ENCODE data around the gene PLPP7.
A peak's percentile ranks its signal among the peaks of the same experiment; 100 is the strongest.

The PLPP7 gene

DNA sequence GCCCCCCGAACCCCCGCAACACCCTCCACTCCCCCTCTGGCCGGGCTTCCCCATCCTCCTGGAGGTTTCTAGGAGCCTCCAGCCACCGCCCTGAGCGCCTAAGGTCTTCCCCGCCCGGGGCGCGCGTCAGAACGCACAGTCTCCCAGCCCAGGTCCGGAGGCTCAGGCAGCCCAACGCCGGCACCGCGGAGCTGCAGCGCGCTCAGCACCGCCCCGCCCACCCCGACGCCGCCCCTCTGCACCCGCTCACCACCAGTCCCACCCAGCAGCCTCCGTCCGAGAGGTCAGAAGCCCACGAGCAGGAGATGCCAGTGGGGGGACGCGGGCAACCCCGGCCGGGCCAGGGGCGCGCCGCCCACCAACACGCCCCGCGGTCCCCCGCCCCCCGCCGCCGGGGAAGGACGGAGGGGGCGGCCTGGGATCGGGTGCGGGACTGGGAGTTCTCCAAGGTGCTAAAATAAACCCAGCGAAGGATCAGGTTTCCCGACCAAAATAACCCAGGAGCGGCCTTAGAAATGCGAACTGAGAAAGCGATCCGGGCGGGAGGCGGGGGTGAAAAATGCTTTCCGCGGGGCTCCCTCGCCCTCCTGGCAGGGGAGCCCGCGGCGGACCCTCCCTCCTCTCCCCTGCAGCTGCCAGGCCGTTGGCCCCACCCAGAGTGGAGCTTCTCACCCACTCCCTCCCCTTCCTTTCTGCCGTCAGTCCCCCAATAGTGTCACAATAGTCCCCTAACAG lies 6.7 kb upstream of the PLPP7 start:
- peak; percentile 62 for DNase-seq

DNA sequence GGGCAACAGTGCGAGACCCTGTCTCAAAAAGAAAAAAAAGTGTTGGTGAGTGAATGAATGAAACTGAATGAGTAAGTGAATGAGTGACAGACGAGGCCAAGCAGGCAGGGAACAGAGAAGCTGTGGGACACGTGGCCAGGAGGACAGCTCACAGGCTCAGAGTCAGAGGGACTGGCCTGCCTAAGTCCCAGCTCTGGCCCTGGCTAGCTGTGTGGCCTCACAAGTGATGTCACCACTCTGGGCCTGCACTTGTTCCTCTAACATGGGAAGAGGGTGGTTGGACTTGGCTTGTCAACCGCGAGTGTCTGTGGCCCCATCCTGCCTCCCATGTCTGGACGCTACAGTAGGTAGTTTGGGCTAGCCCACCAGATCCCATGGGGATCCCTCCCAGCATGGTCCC lies 4.7 kb upstream of the PLPP7 start:
- no peak for DNase-seq

DNA sequence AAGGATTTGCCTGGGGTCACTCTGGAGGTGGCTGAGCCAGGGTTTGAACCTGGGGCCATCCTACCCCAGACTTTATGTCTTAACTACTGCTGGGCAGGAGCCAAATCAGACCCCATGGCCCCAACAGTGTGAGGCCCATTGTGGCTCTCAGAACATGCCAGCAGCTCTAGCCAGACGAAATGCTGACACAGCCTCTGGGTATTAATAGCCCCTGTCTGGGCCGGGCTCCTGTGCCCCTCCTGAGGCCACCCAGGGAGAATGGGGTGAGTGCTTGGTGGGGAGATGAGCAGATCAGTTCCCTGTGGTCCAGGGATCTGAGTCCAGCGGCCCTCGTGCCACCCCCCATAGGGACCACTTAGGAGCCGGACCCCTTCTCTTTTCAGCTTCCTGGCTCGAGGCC lies 2.2 kb upstream of the PLPP7 start:
- no peak for DNase-seq

DNA sequence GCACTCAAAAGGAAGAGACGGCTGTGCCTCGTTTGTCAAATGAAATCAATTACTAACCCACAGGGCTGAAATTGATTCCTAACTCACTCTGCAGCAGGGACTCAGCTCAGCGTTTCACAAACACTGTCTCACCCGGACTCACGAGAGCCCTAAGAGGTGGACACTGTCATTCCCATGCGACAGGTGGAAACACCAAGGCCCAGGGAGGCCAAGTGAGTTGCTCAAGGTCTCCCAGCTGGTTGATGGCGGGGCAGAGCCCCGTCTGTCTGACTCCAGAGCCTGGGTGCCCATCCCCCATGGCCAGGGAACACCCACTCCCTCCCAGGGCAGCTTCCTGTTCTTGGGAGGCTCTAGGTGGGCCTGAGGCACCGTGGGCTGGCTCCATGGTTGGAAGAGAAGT lies 1.3 kb upstream of the PLPP7 start:
- DNase-seq: no peak

DNA sequence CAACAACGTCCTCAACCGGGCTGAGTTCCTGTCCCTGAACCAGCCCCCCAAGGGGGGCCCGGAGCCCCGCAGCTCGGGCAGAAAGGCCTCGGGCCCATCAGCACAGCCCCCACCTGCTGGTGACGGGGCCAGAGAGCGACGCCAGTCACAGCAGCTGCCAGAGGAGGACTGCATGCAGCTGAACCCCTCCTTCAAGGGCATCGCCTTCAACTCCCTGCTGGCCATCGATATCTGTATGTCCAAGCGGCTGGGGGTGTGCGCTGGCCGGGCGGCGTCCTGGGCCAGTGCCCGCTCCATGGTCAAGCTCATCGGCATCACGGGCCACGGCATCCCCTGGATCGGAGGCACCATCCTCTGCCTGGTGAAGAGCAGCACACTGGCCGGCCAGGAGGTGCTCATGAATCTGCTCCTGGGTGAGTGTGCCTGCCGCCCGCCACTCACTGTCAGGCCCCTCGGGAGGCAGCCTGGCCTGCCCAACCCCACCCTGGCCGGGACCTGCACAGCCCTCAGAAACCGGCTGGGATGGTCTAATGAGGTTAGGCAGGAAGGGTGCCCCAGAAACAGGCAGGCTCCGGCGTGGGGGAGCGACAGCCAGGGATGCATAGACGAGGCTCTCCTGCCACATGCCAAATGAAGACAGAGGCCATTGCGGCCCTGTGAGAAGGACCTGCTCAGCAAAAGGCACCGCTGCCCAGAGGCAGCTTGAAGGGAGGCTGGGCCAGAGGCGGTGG lies 678 bp downstream of the PLPP7 start:
- no peak for DNase-seq

DNA sequence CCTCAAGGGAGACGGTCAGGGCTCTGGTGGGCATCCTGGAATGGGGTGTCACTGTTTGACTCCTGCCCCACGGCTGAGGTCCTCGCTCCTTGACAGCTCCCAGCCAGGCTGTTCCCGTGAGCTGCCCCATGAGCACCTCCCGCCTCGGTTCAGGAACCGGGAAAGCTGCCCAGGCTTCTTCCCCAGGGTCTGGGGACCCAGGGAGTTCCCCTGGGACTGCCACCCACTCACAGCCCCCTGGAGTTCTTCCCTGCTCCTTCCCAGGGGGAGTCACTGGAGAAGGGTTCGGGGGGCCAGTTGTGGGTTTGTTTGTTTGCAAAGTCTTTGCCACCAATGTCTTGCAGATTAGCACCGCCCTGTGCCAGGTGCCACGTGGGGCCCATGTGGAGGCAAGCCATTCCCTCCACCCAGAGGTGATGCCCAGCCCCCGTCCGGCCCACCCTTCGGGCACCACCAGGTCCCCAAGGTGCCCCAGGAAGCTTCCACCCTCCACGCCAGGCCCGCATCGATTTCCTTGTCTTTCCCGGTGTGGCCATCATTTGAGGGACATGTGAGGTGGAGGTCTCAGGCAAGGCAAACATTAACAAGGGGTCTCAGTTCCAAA lies 1.3 kb downstream of the PLPP7 start:
- no peak for DNase-seq

DNA sequence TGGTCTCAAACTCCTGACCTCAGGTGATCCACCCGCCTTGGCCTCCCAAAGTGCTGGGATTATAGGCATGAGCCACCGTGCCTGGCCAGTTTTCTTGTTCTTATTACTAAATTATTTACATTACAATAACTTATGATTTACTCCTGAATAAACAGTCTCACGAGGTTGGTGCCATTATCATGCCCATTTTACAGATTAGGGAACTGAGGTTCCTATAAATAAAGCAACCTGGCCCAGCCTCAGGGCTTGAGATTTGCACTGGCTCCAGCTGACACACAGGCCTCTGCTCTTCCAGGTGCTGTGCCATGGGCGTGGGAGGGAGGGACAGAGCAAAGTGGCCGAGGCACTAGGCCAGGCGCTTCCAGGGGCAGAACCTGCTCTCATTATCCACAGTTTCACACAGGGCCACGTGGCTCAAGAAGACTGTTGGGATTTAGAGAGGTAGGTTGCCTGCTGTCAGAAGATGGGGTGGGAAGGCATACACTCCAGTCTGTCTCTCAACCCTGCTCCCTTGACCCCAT lies 2.3 kb downstream of the PLPP7 start:
- DNase-seq: no peak

DNA sequence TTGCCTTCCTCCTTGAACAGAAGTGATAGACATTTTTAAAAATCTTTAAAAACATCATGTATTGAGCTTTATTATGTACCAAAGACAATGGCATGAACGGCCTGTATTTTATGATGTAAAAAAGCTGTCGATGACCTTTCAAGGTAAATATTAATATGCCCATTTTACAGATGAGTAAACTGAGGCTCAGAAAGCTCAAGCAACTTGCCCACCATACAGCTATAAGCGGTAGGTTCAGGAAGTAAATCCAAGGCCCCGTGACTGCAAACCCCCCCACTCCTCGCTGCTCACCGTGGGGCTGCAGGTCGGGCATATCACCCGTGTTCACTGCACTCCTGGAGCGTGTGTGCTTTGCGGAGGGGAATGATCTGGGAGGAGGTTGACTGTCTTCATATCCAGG lies 3.4 kb downstream of the PLPP7 start:
- no peak for DNase-seq

DNA sequence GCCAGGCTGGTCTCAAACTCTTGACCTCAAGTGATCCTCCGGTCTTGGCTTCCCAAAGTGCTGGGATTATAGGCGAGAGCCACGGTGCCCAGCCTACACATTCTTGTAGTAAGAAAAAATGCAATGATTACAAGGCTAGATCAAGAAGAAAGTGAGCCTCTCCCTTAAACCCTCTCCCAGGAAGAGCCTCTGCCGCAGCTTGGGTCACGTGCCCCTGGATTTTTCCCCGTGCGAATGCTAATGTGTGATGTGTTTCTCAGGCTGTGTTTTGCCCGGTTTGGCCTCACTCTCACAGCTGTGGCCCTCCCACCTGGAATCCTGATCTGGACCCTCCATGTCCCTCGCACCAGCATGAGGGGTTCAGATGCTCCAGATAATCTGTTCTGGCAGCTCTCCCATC lies 6.9 kb downstream of the PLPP7 start:
- DNase-seq: no peak

DNA sequence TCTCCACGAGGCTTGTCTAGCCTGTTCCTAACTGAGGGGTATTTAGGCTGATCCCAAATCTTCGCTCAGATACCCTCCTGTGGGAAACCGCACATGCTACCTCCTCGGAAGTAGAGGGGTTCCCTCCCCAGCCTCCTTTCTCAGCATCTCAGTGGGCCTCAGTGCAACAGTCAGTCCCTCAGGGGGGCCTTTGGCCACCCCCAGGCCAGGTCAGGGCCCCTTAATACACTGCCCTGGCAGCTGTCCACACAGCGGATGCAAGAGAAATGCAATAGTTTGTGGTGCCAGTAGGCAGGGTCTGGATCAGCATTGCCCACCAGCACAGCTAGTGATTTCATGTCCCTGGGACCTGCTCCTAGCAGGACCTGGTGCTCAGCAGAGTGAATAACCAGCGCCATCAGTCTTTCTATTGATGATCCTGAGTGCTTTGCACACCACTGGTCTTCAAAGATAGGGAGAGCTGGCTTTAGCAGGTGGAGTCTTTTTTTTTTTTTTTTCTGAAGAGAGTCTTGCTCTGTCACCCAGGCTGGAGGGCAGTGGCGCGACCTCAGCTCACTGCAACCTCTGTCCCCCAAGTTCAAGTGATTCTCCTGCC lies 7.5 kb downstream of the PLPP7 start:
- DNase-seq: peak; percentile 39

DNA sequence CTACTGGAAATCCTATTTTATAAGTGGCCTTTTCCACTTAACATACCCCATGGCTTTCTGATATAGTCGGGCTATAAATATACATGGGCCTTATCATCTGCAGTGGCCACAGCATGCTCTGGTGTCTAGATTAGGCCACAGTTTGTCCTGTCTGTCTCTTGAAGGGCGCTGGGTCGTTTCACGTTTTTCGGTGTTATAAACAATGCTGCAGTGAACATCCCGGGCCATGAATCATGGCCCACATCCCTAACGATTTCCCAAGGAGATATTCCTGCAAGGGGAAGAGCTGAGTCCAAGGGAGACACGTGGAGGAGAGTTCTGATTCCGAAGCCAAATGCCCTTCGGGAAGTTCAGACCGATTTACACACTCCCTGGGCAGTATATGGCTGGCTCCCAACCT lies 8.4 kb downstream of the PLPP7 start:
- DNase-seq: peak; percentile 71

DNA sequence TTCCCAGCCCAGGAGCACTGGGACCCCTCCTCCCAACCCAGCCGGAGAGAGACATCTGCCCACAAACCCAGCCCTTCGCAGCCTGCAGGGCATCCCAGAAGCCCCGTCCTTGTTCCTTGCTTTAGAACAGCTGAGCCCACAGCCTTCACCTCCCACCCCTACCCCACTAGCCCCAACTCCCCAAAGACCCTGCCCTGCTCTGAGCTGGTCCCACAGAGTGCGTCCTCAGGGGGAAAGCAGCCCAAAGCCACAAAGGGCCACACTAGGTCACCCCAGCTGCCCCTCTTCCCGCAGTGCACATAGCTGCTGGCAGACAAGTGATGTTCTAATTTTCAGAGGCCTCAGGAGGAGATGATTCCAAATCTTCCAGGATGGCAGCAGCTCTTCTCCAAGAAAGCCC lies 8.8 kb downstream of the PLPP7 start:
- no peak for DNase-seq

DNA sequence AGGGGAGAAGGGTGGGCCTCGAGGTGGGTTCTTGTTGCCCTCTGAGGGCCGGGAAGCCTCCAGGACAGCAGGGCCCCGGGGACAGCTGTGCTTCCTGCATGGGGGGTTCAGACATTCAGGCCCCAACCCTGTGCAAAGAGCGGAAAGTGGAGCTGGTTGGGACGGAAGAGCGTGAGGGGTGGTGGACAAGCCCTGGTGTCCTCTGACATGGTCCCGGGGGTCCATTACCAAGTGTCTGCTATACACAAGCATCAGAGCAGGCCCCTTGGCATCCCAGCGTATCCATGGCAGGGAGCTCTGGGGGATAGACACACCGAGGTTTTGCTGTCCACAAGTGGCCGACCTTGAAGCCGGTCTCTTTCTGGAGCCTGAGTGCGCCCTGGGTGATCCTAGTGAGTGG lies 9.3 kb downstream of the PLPP7 start:
- no peak for DNase-seq

DNA sequence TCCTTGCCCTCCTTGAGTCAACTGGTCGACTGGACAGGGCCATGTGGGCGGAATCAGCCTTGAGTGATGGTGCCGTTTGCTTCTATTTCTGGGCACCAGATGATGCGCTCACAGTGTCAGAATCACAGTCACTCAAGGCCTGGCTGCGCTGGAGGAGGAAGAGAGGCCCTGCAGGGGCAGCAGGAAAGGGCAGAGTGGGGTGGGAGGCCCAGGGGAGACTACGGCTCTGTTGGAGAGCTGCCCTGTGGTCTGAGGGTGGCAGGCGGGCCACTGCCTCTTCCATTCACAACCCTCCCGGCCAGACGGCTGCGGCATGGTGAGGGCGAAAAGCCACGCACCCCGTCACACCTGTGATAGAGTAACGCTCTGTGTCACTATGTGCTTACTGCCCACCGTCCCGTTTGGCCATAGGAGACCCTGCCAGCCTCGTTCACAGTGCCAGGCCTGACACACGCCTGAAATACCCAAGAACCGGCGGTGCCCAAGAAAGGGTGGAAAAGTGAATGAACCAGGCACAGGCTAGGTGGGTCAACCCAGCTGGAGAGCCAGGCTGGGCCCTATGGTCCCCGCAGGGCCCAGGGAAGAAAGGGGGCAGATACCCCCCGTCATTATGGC lies 9.9 kb downstream of the PLPP7 start:
- no peak for DNase-seq

DNA sequence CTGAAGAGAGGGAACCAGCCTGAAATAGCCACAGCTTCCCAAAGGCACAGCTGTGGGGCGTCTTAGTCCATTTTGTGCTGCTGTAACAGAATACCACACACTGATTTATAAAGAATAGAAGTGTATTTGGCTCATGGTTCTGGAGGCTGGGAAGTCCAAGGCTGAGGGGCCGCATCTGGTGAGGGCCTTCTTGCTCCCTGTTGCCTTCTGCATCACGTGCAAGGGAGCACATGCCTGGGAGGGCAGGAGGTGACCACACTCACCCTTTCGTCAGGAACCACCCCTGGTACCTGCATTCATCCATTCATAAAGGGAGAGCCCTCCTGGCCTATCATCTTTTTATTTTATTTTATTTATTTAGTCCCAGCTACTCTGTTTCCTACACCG lies 10.4 kb downstream of the PLPP7 start:
- DNase-seq: no peak

DNA sequence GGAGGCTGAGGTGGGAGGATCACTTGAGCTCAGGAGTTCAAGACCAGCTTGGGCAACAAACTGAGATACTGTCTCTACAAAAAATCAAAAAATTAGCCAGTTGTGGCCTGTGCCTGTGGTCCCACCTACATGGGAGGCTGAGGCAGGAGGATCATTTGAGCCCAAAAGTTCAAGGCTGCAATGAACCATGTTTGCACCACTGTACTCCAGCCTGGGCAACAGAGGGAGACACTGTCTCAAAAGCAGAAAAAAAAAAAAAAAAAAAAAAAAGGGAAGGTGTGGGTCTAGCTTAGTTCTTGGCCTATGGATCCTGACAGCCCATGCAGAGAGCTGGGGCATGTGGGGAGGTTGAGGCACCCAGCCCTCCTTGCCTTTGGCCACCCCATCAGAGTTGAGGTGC lies 10.9 kb downstream of the PLPP7 start:
- no peak for DNase-seq

DNA sequence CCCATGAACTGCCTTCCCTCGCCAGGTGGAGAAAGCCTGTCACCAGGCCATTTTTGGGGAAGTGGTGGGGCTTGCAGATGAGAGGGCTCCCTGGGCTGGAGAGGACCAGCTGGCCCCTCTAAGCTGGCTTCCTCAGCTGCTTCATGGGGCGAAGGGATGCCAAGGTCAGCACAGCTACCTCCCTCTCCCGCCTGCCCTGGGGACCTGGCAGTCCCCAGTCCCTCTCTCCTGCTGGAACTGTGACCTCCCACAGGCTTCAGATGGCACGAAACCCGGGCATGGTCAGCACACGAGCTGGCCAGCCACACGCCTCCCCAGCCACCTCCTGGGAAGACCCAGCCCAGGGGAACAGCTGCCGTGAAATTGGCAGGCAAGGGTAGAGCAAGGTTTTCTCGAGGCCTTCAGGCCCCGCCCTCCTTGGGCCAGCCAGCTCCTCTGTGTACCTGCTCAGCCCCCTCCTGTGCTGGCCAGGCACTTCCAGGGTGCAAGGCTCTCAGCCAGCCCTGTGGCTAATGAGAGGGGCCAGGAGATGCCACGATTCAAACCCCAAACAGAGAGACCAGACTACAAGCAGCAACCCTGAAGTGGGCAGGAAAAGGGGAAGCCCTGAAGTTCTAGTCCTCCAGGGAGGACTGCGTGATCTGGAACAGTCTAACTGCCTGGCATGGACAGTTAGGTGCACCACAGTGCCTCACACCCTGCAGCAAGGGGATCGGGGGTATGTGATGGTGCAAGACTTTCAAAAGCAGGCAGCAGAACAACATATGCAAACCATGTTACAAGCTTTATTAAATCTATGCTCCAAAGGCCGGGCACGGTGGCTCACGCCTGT lies 12.9 kb downstream of the PLPP7 start:
- no peak for DNase-seq

DNA sequence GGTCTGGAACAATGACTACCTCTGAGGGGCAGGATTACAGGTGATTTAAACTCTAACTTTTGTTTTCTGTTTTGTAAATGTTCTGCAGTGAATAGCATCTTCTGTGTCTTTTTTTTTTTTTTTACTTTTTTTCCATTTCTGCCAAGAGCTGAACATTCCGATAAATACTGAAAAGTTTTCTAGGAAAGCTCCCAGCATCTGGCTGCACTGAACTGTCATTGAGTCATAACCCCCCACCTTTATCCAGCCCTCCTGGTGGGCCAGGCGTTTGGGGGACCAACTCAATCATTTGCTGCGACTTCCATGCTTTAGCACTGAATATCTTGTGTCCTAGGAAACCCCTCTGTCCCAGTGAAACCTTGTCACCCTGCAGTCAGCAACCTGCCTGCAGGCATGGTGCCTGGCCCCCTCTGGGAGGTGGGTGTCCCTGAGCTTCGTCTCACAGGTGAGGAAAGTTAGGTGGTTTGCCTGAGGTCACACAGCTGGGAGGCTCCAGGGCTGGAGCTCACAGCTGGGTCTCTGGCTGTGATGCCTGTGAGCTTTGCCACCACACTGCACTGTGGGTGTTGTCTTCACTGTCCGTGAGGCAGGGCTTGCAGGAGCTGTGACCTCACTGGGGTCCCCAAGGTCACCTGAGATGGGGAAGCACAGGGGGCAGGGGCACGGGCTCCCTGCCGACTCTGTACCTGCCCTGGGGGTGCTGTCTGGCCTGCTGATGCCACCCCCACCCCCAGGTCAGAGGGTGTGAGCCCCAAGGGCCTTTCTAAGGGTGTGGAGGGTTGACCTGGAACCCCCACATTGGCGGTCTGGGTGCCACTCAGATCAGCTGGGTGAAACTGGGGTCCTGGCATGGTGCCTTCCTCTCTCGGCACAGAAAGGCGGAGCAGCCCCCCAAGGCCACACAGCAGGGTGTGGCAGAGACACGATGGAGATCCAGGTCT lies 14.1 kb downstream of the PLPP7 start:
- DNase-seq: no peak

DNA sequence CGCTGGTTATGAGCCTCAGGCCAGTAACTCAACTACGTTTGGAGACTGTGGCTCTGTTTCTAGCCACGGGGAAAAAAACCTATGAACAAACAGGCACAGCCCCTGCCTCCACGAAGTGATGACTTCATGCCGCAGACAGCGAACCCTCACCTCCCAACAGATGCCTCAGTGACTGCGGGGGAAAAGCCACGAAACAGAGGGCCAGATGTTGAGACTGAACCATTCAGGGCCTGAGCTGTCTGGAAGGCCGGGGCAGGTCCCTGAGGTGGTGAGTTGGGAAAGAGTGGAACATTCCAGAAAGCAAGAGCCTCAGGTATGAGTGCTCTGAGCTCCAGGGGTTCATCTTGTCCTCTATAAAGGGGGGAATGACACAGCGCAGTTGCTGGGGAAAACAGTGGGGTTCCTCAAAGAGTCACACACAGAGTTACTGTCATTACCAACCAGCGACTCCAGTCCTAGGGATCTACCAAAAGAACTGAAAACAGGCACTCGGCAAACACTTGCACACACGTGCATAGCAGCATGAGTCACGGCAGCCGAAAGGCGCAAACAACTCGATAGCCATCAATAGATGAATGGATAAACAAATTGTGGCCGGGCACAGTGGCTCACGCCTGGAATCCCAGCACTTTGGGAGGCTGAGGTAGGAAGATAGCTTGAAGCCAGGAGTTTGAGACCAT lies 15.3 kb downstream of the PLPP7 start:
- no peak for DNase-seq

DNA sequence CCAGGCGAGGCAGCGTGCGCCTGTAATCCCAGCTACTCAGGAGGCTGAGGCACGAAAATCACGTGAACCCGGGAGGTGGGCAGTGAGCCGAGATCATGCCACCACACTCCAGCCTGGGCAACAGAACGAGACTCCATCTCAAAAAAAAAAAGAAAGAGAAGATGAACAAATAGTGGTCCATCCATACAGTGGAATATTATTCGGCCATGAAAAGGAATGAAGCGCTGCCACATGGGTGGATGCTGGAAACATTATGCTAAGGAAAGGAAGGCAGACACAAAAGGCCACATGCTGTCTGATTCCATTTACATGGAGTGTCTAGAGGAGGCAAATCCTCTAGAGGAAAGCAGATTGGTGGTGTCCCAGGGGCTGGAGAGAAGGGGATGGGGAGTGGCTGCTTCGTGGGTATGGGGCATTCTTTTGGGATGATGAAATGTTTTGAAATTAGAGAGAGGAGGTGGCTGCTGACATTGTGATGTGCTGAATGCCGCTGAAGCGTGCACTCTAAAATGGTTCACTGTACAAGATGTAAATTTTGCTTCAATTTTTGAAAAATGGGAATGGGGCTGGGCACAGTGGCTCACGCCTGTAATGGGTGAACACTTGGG lies 17.0 kb downstream of the PLPP7 start:
- no peak for DNase-seq
